NCI-H1105 (cell line): ENCODE data around the gene ADAM15.

ENCODE experiments used
- DNase-seq: peaks from one replicate; lab custom pipeline; 2025; lab: John Stamatoyannopoulos, UW

ADAM15 gene

DNA sequence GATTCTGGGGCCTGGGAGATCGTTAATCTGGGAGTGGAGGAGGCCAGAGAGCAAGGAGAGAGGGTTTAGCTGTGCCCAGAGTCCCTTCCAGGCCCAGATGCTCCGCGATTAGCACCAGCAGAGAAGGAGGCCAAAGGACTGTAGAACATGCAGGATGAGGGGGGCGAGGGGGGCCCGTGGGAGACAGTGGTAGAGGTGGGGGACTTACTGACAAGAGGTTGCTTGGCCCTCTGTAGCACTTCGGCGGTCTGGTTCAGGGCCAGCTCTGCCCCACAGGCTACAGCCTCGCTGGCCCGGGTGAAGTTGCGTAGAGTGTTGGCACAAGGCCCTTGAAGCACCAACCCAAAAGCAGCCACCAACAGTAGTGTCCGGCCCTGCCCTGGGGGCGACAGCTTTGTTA lies 18.2 kb upstream of the ADAM15 start:
- no peak for DNase-seq

DNA sequence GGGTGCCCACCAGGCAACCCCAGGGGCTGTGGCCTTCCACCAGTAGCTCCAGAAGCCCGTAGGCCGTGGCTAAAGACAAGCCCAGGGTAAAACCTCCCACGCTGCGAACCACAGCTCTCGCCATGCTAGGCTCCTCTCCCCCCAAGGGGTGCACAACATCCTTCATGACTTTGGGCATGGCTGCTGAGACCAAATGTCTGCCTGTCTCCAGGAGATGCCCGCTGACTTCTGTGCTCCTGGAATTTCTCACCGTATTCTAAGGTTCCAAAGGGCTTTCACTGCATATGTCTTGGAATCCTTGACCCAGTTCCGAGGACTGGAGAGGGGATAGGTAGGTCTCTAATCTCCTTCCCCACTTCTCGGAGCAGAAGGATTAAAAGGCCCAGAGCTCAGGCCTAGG lies 17.6 kb upstream of the ADAM15 start, which contains the start of the genes DCST1 and DCST2:
TSS of gene DCST1 (plus strand) at position 301 of the 400 bp plus-strand sequence. CDS start 213 bp downstream, outside the sequence.
TSS of gene DCST2 (minus strand) at position 258 of the 400 bp plus-strand sequence. CDS start at position 178, 80 bp downstream.
- DNase-seq: no peak

DNA sequence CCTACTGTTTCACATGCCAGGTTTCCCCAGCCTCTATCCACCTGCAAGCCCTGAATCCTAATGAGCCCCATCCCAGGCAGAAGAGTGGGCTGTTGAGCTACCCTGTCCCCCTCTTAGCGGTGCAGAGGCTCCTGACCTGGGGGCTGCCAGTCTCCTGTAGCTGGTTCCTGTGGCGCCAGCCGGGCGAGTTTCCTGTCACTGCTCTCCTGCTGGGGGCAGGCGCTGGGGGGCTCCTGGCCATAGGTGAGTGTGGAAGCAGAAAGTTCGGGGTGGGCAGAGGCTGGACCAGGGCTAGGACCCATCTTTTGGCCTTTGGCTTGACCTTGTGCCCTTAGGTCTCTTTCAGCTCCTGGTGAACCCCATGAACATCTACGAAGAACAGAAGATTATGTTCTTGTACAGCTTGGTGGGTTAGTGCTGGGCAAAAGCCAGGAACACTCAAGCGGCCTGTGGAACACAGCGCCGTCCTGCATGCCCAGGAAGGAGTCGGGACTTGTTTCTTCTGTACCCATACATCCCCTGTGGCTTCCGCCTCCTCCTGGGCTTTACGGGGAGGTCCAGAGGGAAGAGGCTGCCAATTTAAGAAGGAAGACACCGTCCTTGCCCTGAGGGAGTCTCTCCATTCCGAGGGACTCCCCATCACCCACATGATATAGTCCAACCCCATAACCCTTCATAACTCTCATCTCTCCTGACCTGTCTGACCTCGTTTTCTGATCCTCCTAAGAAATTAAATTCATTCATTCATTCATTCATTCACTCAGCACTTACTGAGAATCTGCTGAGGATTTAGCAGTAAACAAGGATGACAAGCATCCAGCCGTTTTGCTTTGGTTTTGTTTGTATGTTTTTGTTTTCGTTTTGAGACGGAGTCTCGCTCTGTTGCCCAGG lies 16.6 kb upstream of the ADAM15 start:
- no peak for DNase-seq

DNA sequence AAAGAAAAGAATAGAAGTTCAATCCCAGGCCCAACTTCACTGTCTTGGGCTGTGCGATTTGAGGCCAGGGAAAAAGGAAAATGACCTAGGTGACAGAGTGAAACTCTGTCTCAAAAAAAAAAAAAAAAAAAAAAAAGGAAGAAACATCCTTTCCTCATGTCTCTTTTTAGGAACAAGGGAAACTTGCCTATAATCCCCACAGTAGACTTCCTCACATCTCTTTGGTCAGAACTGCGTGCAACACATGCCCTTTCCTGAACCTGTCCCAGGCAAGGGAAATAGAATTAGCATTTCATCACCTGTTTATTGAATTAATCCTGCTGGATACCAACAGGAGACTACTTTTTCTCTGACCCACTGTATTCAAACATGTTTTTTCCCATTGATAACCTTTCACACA lies 15.2 kb upstream of the ADAM15 start:
- no peak for DNase-seq

DNA sequence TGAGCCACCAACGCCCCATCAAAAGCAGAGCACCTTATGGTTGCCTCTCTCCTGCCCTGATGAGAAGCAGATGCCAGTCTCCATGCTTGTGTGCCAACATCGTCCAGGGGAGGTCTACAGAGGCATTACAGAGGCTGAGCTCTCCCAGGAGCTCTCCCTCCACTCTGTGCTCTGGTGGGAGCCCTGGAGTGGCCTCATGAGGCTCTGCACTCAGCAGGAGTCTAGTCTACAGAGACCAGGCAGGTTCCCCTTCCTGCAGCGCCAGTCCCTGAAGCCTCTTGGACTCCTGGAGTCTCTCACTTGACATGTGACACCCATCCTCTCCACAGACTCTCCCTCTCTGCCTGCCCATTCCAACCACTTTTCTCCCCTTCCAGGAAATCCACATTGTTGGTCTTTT lies 14.1 kb upstream of the ADAM15 start:
- no peak for DNase-seq

DNA sequence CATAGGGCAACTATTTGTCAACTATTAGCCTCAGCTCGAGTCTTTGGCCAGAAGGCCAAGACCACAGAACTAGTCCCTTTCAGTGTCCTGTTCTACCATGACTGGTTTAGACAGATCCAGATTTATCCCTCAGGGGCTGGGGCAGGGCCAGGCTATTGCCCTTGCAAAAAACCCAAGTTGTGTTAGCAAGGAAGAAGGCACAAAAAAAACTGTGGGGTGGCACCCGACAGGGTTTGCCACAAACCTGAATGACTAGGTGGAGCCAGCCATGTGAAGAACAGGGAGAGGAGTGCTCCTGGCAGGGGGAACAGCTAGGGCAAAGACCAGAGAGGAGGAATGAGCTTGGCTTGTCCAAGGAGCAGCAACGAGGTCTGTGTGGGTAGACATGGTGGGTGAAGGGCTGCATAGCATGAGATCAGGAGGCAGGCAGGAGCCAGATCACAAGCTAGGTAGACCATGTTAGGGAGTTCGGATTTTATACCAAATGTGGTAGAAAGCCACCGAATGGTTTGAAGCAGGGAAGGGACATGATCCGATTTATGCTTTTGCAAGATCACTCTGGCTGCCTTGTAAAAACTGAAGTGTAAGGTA lies 13.2 kb upstream of the ADAM15 start:
- DNase-seq: no peak

GRCh38 chr1:155038602-155039307 lies 12.4 kb upstream of the ADAM15 start:
- DNase-seq: no peak

DNA sequence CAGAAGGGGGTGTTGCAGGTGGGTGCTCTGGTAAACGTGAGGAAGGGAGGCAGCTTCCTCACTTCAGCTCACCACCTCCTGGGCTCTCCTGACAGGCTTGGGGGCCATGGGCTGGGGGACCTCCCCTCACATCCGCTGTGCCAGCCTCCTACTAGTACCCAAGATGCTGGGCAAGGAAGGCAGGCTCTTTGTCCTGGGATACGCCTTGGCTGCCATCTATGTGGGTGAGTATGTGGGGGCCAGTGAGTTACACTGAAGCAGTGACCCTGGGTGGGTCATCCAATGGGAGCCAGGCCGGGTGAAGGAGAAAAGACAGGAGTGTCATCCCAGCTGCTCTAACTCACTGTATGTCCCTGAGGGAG lies 11.8 kb upstream of the ADAM15 start:
- no peak for DNase-seq

- no peak for DNase-seq
Observed at GRCh38 chr1:155040358-155041093, 10.6 kb upstream of the ADAM15 start.

- DNase-seq: no peak
Observed at GRCh38 chr1:155042789-155043188, 8.3 kb upstream of the ADAM15 start.

DNA sequence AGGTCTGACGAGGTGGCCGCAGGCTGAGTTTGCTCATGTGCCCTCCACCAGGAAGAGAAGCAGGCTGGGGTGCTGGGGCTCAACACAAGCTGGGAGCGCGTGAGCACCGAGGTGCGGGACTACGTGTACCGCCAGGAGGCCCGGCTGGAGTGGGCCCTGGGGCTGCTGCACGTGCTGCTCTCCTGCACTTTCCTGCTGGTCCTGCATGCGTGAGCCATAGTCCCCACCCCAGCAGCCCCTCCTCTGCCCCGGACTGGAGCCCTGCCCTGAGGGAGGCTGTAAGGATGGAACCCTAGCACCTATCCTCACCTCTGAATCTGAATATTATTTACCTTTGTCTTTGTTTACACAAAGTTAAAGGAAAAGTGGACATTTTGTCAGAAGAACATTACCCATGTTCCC lies 7.8 kb upstream of the ADAM15 start:
- DNase-seq: no peak

GRCh38 chr1:155043793-155044192 lies 7.3 kb upstream of the ADAM15 start:
- DNase-seq: no peak

GRCh38 chr1:155044365-155044764 lies 6.8 kb upstream of the ADAM15 start:
- no peak for DNase-seq

GRCh38 chr1:155044812-155045657 lies 6.1 kb upstream of the ADAM15 start:
- peak; percentile 30 for DNase-seq

- DNase-seq: no peak
Observed at GRCh38 chr1:155048449-155049334, 2.4 kb upstream of the ADAM15 start.

DNA sequence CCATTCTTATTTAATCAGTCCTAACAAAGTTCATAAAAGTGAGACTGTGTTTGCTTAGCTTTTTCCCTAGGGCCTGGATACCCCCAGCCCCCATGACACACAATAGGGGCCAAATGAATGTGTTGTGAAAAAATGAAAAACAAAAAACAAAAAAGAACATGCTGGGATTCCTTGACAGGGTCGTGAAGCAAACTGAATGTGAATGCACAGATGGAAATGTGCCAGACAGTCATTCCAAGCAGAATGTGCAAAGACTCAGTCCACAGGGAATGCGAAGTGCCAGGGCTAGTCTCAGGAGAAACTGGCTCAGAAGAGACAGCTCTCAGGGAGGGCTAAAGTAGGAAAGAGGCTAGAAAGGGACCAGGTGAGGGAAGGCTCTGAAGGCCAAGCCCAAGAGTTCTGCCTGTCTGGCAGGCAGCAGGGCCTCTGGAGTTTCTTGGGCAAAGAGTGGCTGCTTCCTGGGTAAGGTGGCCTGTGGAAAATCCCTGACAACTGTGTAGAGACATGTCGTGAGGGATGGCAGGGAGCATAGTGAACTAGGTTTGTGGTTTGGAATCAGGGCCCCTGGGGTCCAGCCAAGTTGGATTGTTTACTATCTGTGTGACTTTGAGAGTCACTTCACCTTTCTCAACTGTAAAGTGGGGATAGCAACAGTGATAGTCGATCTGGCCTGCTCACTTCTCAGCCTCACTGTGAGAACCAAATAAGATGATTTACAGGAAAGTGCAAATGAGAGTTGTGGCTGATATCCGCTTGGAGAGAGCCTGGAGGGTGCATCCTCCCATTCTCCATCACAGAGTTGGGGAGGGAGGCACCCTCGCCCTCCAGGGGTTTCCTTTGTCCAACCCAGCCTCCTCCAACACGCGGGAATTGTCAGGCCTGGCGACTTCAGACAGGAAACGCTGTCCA lies 1.2 kb upstream of the ADAM15 start:
- no peak for DNase-seq

DNA sequence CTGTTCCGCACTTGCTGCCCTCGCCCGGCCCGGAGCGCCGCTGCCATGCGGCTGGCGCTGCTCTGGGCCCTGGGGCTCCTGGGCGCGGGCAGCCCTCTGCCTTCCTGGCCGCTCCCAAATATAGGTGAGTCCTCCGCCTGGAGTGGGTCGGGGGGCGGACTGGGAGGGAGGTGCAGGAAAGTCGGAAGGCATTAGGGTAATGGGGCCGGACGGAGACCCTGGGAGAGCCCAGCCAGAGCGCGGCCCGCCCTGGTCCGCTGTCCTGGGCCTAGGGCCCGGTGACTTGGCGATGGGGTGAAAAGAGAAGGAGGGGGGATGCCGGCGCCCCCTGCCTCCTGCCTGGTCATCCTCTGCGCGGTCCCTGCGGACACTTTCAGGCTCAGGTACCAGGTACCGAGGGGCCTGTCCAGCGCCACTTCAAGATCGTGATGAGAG lies 243 bp downstream of the ADAM15 start:
- no peak for DNase-seq

- peak; percentile 52 for DNase-seq
Observed at GRCh38 chr1:155051777-155052398, 772 bp downstream of the ADAM15 start.
